Aorta (tissue), 5 donors: ENCODE results near the gene MLKL. TPM values are rescaled to one million over a fixed set of nuclear protein-coding genes. Genes with fewer than 3 reads are reported as not detected.
A peak's percentile ranks its signal among the peaks of the same experiment; 100 is the strongest.

Experiments
- ATAC-seq: fragments of 200-7000 bp; cut with Tn5 transposase; one replicate; pipeline ENCODE4 v1.9.1; 2022; ENCODE audit warnings: moderate library complexity; ENCODE audit not compliant: low FRiP score
- DNase-seq, 2 donors: peaks; one replicate each; pipeline ENCODE4 v3.0.0-alpha.2; 2020
- H3K27ac ChIP-seq, 2 donors: one replicate each; pipeline ENCODE4 v1.5.1; 2013; ENCODE audit warnings: low read length in 2 of 2, mild to moderate bottlenecking in 2 of 2, moderate library complexity in 2 of 2, control low read depth in 1 of 2, inconsistent platforms in 1 of 2, low read depth in 1 of 2
- H3K27me3 ChIP-seq, 2 donors: one replicate each; pipeline ENCODE4 v1.6.1; 2013; ENCODE audit warnings: control low read depth in 1 of 2, low read length in 1 of 2, mild to moderate bottlenecking in 1 of 2, moderate library complexity in 1 of 2; ENCODE audit not compliant: insufficient read depth in 2 of 2, control insufficient read depth in 1 of 2
- H3K36me3 ChIP-seq, 2 donors: one replicate each; pipeline ENCODE4 v1.6.1; 2013; ENCODE audit warnings: control low read depth in 1 of 2, low read length in 1 of 2, mild to moderate bottlenecking in 1 of 2; ENCODE audit not compliant: insufficient read depth in 2 of 2, control insufficient read depth in 1 of 2
- H3K4me1 ChIP-seq, 2 donors: one replicate each; pipeline ENCODE4 v1.6.1; 2013; ENCODE audit warnings: low read length in 2 of 2, control low read depth in 1 of 2, mild to moderate bottlenecking in 1 of 2, moderate library complexity in 1 of 2; ENCODE audit not compliant: insufficient read depth in 2 of 2, control insufficient read depth in 1 of 2
- H3K4me3 ChIP-seq, 2 donors: one replicate each; pipeline ENCODE4 v1.5.1; 2013; ENCODE audit warnings: low read length in 2 of 2, control low read depth in 1 of 2, mild to moderate bottlenecking in 1 of 2
- H3K9me3 ChIP-seq: one replicate; pipeline ENCODE4 v1.6.1; 2013; ENCODE audit warnings: mild to moderate bottlenecking, low read length; ENCODE audit not compliant: control insufficient read depth
- WGBS, 2 donors: extraction: QIAGEN DNeasy Blood & Tissue Kit; methylation state at CpG; one replicate each; pipeline ENCODE4 v1.1.7; 2013; 5-methylcytosine and 5-hydroxymethylcytosine counted together
- intact Hi-C, 2 donors: fragments of 100-400 bp; cut with DNase I; formaldehyde crosslinking; loops; one replicate each; pipeline versions ENCODE4 v1.14.2 to v1.15.0; 2022
- polyA plus RNA-seq, 2 donors: library from polyadenylated mRNA; stranded (reverse); fragments of 200-250 nt; gene quantifications; one replicate each; pipeline ENCODE4 v1.2.3, GENCODE V29; 2013
- total RNA-seq, 2 donors: library from RNA; stranded (reverse); fragmentation: NEBNext Ultra II Directional; extraction: Animal tissue kit (Norgen Biotek cat#: 25700); gene quantifications; one replicate each; pipeline ENCODE4 v1.2.1, GENCODE V29; 2021
- donor health status: healthy with polysubstance abuse.
- donor health status: Bipolar disorder and iron deficiency.
- donor health status: DM: no; HTN: no; CAD: no.
- donor health status: DM: no; HTN: no; CAD: no.
- donor health status: DM: yes; HTN: yes; CAD: no.

Gene MLKL
- total and polyA plus RNA-seq, 4 donors: 10.9 to 31.3 (median 22.0) TPM

- DNase-seq: no peak
- H3K27ac ChIP-seq: peak overlapping the region in 1 of 2 donors; percentile 25
- no peak overlapping the region for H3K4me3 ChIP-seq
- ATAC-seq: no peak
- peaks cover 4% of the 10 kb centered on the region in 2 donors for H3K36me3 ChIP-seq
- no peaks in the 10 kb centered on the region for H3K4me1 ChIP-seq
- intact Hi-C loops: no loop called here
- no peaks in the 10 kb centered on the region for H3K27me3 ChIP-seq
- H3K9me3 ChIP-seq: no peaks in the 10 kb centered on the region
- WGBS, 2 donors: 79 to 82% methylated on average over 7 of the region's 7 CpGs
Observed at GRCh38 chr16:74637742-74638453, 62.8 kb downstream of the MLKL start.

- Histone ChIP-seq H3K4me1 (no peaks in the 10 kb centered on the region), H3K27ac (no peak overlapping the region), H3K27me3 (no peaks in the 10 kb centered on the region), H3K9me3 (no peaks in the 10 kb centered on the region), H3K36me3 (peaks cover 6 to 11% of the 10 kb centered on the region in 2 donors), H3K4me3 (no peak overlapping the region)
- ATAC-seq (no peak), DNase-seq (no peak)
- intact Hi-C loops: no loop called here
- WGBS, 2 donors: 77 to 86% methylated on average over 5 of the region's 5 CpGs
Observed at GRCh38 chr16:74635303-74635702, 65.4 kb downstream of the MLKL start.

GRCh38 chr16:74633686-74634085, 67.0 kb downstream of the MLKL start:
- no peak overlapping the region for H3K27ac ChIP-seq
- intact Hi-C loops: no loop called here
- H3K27me3 ChIP-seq: no peaks in the 10 kb centered on the region
- DNase-seq: no peak
- no peak overlapping the region for H3K4me3 ChIP-seq
- 84 to 90% methylated on average over 7 of the region's 7 CpGs for WGBS, 2 donors
- peaks cover 6 to 11% of the 10 kb centered on the region in 2 donors for H3K36me3 ChIP-seq
- no peak for ATAC-seq
- H3K9me3 ChIP-seq: no peaks in the 10 kb centered on the region
- H3K4me1 ChIP-seq: no peaks in the 10 kb centered on the region

GRCh38 chr16:74627506-74628220, 73.0 kb downstream of the MLKL start:
- intact Hi-C loops: loop anchor here in 1 of 2 donors (10.0 kb wide), 1 partner anchor 123 kb away; no protein-coding TSS in a partner anchor
- DNase-seq (no peak), ATAC-seq (no peak)
- Histone ChIP-seq H3K36me3 (peaks cover 3 to 23% of the 10 kb centered on the region in 2 donors), H3K4me1 (no peaks in the 10 kb centered on the region), H3K9me3 (no peaks in the 10 kb centered on the region), H3K27ac (peak overlapping the region in 1 of 2 donors; percentile 15), H3K4me3 (no peak overlapping the region), H3K27me3 (no peaks in the 10 kb centered on the region)
- 44 to 46% methylated on average over 6 of the region's 6 CpGs for WGBS, 2 donors

GRCh38 chr16:74626741-74627416, 73.8 kb downstream of the MLKL start:
- DNase-seq: no peak
- intact Hi-C loops: loop anchor here in 1 of 2 donors (10.0 kb wide), 1 partner anchor 122 kb away; no protein-coding TSS in a partner anchor
- no peaks in the 10 kb centered on the region for H3K4me1 ChIP-seq
- peaks cover 3 to 18% of the 10 kb centered on the region in 2 donors for H3K36me3 ChIP-seq
- ATAC-seq: no peak
- H3K27me3 ChIP-seq: no peaks in the 10 kb centered on the region
- 0 to 20% methylated on average over 1 of the region's 1 CpG for WGBS, 2 donors
- H3K9me3 ChIP-seq: no peaks in the 10 kb centered on the region
- H3K4me3 ChIP-seq: no peak overlapping the region
- H3K27ac ChIP-seq: no peak overlapping the region

GRCh38 chr16:74625500-74626350, 74.9 kb downstream of the MLKL start:
- Histone ChIP-seq H3K27me3 (no peaks in the 10 kb centered on the region), H3K4me1 (no peaks in the 10 kb centered on the region), H3K4me3 (no peak overlapping the region), H3K27ac (no peak overlapping the region), H3K36me3 (peaks cover 3 to 15% of the 10 kb centered on the region in 2 donors), H3K9me3 (no peaks in the 10 kb centered on the region)
- intact Hi-C loops: loop anchor here in 1 of 2 donors (10.0 kb wide), 1 partner anchor 121 kb away; no protein-coding TSS in a partner anchor
- WGBS, 2 donors: 90 to 92% methylated on average over 14 of the region's 14 CpGs
- DNase-seq (no peak), ATAC-seq (no peak)

DNA sequence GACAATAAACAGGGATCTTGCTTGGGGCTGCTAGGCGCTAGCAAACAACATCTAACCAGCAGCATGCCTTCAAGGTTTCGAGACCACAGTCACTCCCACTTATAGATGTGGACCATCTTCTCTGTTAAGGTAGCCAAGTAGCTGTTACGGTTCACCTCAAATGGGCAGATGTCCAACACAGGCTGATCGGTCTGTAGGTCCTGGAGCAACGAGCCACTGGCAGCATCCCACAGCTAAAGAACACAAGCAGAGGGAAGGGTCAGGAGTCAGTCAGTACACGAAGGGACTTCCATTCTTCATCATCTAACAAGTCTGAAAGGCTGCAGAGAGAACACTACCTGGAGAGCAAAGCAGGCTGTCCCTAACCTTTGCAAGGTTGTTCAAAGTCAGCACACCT, 76.8 kb downstream of the MLKL start:
- no peak overlapping the region for H3K27ac ChIP-seq
- no peak overlapping the region for H3K4me3 ChIP-seq
- H3K36me3 ChIP-seq: peaks cover 3 to 15% of the 10 kb centered on the region in 2 donors
- H3K27me3 ChIP-seq: no peaks in the 10 kb centered on the region
- DNase-seq (no peak), ATAC-seq (no peak)
- 71 to 73% methylated on average over 6 of the region's 6 CpGs for WGBS, 2 donors
- H3K4me1 ChIP-seq: no peaks in the 10 kb centered on the region
- no peaks in the 10 kb centered on the region for H3K9me3 ChIP-seq
- intact Hi-C loops: loop anchor here in 1 of 2 donors (10.0 kb wide), 1 partner anchor 119 kb away; no protein-coding TSS in a partner anchor
